ENCODE results near the gene FBXO42. TPM values are rescaled to one million over a fixed set of nuclear protein-coding genes. Genes with fewer than 3 reads are reported as not detected.
"Not testable (repeated sequence)": the region's sequence is repeated elsewhere in the genome, so short reads cannot be mapped to it uniquely, and the experiment has no call there.

The FBXO42 gene
- total RNA-seq, 1 donor from 2014 or later: 18.4 TPM

DNA sequence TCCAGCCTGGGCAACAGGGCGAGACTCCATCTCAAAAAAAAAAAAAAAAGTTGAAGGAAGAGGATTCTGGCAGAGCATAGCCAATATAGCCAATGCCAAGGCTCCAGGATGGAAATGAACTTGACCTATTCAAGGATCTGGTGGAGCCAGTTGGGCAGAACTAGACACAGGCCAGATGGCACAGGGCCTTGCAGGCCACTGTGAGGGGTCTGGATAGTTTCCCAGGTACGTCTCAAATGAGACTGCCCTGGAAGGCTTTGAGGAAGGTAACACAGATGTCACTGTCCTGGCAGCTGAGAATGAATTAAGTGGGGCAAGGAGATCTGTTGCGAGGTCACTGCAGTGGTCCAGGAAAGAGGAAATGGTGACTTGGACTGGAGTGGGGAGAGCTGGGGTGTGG is 127.8 kb downstream of the FBXO42 start:
- TF ChIP-seq, protein P1, sequence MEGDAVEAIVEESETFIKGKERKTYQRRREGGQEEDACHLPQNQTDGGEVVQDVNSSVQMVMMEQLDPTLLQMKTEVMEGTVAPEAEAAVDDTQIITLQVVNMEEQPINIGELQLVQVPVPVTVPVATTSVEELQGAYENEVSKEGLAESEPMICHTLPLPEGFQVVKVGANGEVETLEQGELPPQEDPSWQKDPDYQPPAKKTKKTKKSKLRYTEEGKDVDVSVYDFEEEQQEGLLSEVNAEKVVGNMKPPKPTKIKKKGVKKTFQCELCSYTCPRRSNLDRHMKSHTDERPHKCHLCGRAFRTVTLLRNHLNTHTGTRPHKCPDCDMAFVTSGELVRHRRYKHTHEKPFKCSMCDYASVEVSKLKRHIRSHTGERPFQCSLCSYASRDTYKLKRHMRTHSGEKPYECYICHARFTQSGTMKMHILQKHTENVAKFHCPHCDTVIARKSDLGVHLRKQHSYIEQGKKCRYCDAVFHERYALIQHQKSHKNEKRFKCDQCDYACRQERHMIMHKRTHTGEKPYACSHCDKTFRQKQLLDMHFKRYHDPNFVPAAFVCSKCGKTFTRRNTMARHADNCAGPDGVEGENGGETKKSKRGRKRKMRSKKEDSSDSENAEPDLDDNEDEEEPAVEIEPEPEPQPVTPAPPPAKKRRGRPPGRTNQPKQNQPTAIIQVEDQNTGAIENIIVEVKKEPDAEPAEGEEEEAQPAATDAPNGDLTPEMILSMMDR (conservative IDR thresholded peaks at IDR 0.05): no peak
- DNase-seq (ENCODE audit: extremely low spot score, unreplicated experiment): no peak
- Mint-ChIP-seq H3K9me3 (no peaks in the 10 kb centered on the region), H3K4me1 (ENCODE audit: unreplicated experiment) (peaks cover 4% of the 10 kb centered on the region), H3K4me3 (no peak overlapping the region), H3K36me3 (no peaks in the 10 kb centered on the region), H3K27ac (no peak overlapping the region), H3K27me3 (peaks cover 50% of the 10 kb centered on the region)

DNA sequence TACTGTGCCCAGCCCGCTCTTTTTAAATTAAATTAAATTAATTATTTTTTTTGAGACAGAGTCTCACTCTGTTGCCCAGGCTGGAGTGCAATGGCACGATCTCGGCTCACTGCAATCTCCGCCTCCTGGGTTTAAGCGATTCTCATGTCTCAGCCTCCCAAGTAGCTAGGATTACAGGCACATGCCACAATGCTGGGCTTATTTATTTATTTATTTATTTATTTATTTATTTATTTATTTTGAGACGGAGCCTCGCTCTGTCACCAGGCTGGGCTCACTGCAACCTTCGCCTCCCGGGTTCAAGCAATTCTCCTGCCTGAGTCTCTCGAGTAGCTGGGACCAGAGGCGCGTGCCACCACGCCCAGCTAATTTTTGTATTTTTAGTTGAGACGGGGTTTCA is 129.6 kb downstream of the FBXO42 start:
- not testable (repeated sequence) for H3K4me1 Mint-ChIP-seq (ENCODE audit: unreplicated experiment); H3K27ac Mint-ChIP-seq; H3K4me3 Mint-ChIP-seq; H3K36me3 Mint-ChIP-seq; H3K9me3 Mint-ChIP-seq; DNase-seq (ENCODE audit: extremely low spot score, unreplicated experiment)
- H3K27me3 Mint-ChIP-seq: peaks cover 34% of the 10 kb centered on the region

DNA sequence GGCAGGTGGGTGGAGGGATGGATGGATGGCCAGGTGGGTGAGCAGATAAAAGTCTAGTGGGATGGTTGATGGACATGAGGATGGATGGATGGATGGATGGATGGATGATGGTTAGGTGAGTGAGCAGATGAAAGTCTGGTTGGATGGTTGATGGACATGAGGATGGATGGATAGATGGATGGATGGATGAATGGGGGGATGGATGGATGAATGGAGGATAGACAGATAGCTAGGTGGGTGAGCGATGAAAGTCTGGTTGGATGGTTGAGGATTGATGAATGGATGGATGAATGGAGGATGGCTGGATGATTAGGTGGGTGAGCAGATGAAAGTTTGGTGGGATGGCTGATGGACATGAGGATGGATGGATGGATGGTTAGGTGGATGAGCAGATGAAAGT is 130.8 kb downstream of the FBXO42 start:
- H3K9me3 Mint-ChIP-seq: no peaks in the 10 kb centered on the region
- peaks cover 27% of the 10 kb centered on the region for H3K27me3 Mint-ChIP-seq
- H3K4me1 Mint-ChIP-seq (ENCODE audit: unreplicated experiment): peaks cover 11% of the 10 kb centered on the region

DNA sequence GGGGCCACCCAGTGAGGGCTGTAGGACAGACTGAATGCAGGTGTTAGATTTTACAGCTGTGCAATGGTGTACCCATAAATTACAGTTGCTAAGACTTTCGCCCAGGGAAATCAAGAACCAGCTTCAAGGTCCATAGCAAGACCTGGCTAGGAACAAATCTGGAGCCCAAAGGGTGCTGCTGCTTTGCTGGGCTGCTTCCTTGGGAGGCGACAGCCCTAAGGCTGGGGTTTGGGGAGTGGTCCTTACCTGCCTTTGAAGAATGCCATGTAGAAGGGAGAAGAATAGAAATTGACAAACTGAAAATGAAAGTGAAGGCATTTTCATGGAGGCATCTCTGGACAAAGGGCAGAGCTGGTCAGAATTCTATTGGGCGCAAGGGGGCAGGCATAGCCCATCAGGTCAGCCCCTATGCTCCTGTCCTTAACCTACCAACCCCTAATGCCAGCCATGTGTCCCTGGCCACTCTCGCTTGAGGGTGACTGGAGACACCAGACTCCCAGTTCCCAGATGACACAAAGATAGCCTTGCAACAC is 132.2 kb downstream of the FBXO42 start:
- Mint-ChIP-seq H3K4me1 (ENCODE audit: unreplicated experiment) (peaks cover 15% of the 10 kb centered on the region), H3K9me3 (no peaks in the 10 kb centered on the region), H3K36me3 (no peaks in the 10 kb centered on the region), H3K27me3 (peaks cover 24% of the 10 kb centered on the region), H3K27ac (no peak overlapping the region), H3K4me3 (no peak overlapping the region)
- TF ChIP-seq, protein P1 (conservative IDR thresholded peaks at IDR 0.05): no peak
- no peak for DNase-seq (ENCODE audit: extremely low spot score, unreplicated experiment)

More for the DNA sequence above, 130.8 kb downstream of the FBXO42 start:
- no peak for DNase-seq (ENCODE audit: extremely low spot score, unreplicated experiment)
- H3K27ac Mint-ChIP-seq: no peak overlapping the region
- no peaks in the 10 kb centered on the region for H3K36me3 Mint-ChIP-seq
- no peak overlapping the region for H3K4me3 Mint-ChIP-seq
- TF ChIP-seq, protein P1 (conservative IDR thresholded peaks at IDR 0.05): no peak

DNA sequence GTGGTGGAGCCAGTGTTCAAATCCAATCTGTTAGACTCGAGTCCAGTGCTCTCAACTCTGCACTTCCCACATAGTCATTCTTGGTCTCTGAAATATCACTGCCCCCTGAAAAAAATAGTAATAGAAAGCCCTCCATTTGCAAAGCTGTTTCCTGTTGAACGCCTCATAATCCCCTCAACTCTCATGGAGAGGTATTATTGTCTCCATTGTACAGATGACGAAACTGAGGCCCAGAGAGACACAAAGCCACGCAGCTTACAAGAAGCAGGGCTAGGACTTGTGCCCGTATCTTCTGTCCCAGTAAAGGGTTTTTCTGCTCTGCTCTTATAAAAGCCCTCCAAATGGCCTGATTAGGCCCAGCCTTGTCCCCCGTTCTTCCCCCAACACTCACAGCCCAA is 133.6 kb downstream of the FBXO42 start:
- H3K4me1 Mint-ChIP-seq (ENCODE audit: unreplicated experiment): peaks cover 15% of the 10 kb centered on the region
- H3K9me3 Mint-ChIP-seq: no peaks in the 10 kb centered on the region
- no peaks in the 10 kb centered on the region for H3K36me3 Mint-ChIP-seq
- peak overlapping the region; percentile 77 for H3K4me3 Mint-ChIP-seq
- no peak for DNase-seq (ENCODE audit: extremely low spot score, unreplicated experiment)
- TF ChIP-seq, protein P1 (conservative IDR thresholded peaks at IDR 0.05): no peak
- H3K27ac Mint-ChIP-seq: no peak overlapping the region
- H3K27me3 Mint-ChIP-seq: peaks cover 20% of the 10 kb centered on the region

DNA sequence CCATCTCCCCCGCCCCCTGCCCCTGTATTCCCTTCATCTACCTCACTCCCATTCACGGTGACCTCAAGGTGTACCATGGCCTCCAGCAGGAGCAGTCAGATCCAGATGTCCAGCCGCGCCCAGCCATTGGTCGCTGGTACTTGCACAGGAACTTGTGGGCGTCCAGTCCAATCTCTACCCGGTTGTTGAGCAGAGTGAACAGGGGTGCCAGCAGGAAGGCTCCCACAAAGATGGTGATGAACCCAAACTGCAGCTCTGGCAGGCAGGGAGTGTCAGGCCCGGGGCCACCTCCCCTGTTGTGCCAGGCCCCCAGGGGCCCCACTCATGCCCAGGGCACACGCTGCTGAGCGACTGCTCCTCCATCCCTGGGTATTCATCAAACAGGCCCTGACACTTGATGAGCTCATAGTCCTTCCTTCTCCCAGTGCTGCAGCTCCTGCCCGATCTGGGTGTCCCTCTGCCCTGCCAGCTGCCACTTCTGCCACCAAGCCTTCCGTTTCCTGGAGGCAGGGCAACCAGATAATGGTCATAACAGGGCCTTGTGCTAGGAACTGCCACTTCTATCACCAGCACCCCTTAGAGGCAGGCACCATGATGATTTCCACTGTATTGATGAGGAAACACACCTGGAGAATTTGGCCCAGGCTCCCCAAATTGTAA is 134.1 kb downstream of the FBXO42 start:
- Mint-ChIP-seq H3K36me3 (no peaks in the 10 kb centered on the region), H3K4me1 (ENCODE audit: unreplicated experiment) (peaks cover 17% of the 10 kb centered on the region), H3K9me3 (no peaks in the 10 kb centered on the region), H3K27me3 (peaks cover 20% of the 10 kb centered on the region), H3K27ac (no peak overlapping the region), H3K4me3 (peak overlapping the region; percentile 88)
- DNase-seq (ENCODE audit: extremely low spot score, unreplicated experiment): no peak
- TF ChIP-seq, protein P1 (conservative IDR thresholded peaks at IDR 0.05): no peak

All from type B pancreatic cell (in vitro differentiated cells).